GM19239 (cell line): Measurements from ENCODE around the gene FBLN2.
"Not testable (repeated sequence)": the region's sequence is repeated elsewhere in the genome, so short reads cannot be mapped to it uniquely, and the experiment has no call there.

ENCODE experiments used
- DNase-seq: peaks from one replicate; pipeline ENCODE4 v3.0.0; 2011; ENCODE audit warnings: low spot score; ENCODE audit not compliant: insufficient read length
- FAIRE-seq: peaks from 2 replicates; lab custom pipeline; 2011; peaks lifted over from hg19 to GRCh38; lab: Jason Lieb, UNC

The FBLN2 gene

DNA sequence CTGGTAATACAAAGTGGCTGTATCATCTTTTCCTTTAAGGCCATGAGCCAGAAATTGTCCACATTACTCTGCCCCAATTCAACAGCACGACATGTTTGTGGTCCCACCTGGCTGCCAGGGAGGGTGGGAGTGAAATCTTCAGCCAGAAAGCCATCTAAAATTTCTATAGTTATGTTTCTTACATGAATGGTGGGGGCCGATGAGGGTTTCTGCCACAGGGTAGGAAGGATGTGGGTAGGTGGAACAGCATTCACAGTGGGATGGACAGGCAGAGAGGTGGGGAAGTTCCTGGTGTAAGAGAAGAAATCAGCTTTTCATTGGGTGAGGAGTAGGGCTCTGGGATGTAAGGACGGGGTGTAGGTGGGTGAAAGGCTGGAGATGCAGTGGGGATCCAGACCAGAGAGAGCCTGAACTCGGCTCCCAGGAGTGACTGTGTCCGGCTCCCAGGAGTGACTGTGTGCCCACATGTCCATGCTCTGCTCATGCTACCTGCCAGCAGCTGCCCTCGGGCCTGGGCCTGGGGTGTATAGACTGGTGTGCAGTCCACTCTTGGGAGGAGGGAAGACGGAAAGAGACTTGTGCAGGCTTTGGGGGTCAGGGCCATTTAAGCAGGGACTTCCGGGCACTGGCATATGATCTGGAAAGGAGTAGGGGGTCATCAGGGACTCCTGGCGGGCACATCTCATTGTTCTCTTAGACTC, 3.8 kb upstream of the FBLN2 start:
- DNase-seq: no peak
- FAIRE-seq: no peak

DNA sequence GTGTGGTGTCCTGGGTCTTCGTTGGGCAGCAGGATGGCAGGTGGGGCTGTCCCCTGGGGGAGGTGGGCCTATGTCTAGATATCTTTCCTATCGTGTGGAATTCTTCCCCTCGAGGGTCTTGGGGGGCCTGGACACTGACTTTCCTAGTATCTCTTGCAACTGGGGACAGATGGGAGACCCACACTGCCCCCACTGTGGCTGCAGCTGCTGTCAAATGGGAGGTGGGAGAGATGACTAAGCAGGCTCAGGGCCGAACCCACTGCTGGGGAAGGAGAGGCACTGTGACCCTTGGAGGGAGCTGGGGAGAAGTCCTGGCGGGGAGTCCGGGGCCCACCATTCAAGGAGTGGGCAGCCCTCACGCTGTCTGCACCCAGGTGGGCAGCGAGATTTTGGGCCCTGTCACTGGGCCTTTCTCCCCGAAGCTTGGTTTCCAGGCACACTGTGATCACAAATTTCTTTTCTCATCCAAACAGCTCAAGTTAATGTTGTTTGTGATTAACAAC, 2.9 kb upstream of the FBLN2 start:
- DNase-seq: no peak
- FAIRE-seq: no peak

DNA sequence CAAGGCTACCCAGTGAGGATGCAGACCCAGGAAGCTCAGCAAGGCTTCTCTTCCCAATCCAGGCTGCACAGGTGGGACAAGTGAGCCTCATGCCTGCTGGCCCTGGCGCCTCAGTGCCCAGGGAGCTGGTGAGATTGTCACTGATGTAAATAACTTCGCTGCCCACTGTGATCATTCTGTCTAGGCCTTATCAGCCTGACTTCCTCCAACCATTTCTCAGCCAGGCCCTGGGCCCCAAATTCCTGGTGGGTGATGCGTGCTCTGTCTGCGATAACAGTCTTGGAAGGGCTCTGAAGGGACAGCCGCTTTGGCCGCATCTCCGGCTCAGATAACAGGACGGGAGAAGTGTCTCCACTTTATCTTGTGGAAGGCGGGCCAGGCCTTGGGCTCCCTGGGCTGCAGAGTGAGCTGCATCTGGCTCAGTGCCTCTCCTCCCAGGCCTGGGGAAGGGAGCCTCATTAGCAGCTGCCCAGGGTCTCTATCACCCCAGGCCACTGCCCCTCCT, 2.2 kb upstream of the FBLN2 start:
- FAIRE-seq: no peak
- DNase-seq: no peak

DNA sequence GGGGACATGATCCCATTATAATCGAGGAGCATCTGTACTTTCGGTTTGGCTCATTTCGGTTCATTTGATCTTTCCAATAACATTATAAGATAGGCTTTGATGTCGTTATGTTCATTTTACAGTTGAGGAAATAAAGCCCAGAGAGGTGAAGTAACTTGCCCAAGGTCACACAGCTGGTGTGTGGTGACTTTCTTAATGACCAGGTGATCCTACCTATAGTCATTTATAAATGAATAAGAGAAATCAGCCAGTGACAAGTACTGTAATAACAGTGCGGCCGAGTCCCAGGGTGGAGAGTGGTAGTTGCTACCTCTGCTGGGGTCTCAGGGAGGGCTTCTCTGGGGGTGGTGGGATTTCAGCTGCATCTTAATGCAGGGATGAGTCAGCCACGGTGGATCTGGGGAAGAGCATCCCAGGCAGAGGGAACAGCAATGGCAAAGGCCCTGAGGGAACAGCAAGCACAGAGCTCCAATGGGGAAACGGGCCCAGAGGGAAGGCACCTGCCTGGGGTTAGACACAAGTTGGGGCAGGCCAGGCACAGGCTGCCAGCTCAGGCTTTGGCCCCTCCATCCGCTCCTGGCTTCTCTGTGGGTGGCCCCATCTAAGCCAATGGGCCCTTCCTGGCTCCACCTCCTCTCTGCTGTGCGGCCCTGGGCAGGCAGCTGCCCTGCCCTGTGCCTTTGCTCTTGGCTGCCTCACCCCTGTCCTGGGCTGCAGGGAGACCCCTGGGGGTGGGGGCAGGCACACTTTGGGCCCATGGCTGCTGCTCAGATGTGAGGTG, 1.1 kb upstream of the FBLN2 start:
- no peak for FAIRE-seq
- no peak for DNase-seq

DNA sequence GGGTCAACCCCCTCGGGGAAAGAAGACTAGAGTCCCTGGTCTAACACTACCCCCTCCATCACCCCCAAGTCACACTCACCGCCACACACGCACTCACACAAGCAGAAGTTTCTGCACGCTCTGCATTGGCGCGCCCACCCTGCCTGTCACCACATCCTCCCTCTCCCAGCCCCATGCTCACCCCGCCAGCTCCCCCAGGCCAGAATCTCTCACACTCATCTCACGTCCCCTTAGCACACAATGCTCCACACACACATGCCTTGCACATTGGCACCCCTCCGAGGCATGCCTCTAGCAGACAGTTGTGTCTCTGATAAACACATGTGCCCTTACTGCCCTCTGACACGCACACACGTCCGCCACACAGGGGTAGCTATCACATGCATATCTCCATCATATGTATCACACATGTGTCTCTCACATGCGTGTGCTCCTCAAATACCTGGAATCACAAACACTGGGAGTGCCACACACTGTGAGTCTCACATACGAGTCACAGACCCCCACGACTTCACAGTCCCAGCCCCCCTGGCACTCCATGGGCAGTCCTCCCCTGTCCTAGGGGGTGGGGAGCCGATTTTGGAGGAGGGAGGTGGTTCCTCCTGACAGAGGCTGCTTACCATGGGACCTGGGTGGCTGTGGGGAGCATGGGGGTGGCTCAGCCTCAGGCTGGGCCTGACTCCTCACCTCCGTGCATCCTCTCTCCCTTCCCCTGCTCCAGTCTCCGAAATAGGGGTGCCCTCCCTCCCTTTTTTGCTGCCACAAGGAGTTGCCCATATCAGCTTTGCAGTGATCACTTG, 898 bp downstream of the FBLN2 start:
- DNase-seq (no peak), FAIRE-seq (no peak)

DNA sequence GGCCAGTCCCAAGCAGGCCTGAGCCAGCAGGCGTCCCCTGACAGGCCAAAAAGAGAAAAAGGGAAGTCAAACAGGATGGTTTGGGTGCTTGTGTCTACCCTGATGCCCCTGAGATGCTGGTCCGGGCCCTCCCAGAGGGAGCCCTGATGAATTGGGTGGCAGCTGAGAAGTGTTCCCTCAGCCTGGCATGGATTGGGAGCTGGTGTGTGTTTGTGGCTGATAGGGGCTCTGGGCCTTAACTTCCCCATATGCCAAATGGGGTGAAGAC, 1.4 kb downstream of the FBLN2 start:
- DNase-seq (no peak), FAIRE-seq (no peak)

DNA sequence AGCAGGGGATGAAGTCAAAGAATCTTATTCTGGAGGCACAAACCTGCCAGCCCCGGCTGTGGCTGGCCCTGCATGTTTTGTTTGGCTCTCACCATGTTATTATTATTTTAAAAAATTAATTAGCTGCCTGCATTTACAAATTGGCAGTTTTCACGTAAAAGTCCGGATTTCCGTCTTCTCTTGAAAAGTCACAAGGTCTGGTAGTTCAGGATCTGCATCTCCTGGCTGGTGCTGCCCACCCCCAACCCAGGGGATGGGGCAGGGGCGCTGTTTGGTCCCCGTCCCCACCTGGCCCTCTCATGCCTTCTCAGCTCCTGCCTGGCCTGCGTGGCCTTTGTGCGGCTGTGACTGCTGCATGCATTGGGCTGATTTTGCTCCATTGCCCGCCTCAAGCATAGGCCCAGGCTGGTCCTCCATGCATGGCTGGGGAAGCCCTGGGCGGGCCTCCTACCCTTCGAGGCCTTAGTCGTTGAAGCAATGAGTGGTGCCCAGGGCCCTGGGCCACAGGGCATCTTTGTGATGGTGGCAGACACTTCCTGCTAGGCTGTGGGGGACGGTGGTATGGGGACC, 2.0 kb downstream of the FBLN2 start:
- DNase-seq (no peak), FAIRE-seq (no peak)

DNA sequence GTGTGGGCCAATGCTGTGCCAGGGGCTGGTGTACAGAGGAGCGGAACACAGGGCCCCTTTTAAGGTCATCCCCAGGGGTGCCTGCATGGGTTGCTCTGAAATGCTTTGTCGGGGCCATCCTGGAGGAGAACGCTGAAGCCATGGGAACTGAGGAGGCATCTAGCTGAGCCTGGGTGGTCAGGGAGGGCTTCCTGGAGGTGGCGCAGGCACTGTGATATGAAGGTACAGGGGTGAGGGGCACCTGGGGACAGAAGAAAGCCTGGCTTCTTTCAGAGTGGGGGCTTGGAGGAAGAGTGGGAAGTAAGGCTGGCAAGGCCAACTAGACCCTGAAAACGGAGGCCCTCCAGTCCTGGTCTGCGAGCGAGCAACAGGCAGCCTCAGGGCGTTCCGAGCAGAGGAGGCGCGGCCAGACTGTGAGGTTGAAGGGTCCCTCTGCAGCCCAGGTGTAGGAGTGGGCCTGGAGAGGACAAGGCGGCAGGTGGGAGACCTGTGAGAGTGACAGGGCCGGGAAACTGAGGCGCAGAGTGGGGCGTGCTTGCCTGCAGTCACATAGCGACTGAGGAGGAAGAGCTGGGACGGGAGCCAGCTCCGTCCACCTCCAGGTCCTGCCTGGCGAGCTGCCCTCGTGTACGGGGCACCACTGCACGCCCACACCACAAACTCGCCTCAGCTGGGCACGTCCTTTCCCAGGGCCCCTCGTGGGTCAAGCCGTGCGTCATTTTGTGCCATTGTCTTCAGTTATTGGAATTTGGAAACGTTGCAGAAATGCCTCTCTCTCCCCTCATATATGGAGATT, 4.1 kb downstream of the FBLN2 start:
- no peak for FAIRE-seq

DNA sequence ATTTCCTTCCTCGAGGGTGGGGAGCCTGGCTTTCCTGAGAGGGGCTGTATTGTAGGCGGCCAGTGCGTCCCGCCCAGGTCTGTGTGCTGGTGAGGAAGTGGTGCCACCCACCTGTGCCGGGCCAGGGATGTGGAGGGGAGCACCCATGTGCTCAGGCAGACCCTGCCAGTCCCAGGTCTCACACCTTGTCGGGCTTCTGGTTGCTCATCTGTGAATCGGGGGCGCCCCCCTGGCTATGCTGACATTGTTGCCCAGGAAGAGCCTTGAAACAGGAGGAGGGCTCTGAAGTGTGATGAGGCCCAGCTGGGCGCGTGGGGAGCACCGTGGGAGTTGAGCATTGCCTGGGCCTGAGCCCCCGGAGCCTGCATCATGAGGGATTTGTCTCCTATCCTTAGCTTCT, 4.8 kb downstream of the FBLN2 start:
- DNase-seq: no peak
- FAIRE-seq: no peak

More for the DNA sequence above, 4.1 kb downstream of the FBLN2 start:
- DNase-seq: no peak

DNA sequence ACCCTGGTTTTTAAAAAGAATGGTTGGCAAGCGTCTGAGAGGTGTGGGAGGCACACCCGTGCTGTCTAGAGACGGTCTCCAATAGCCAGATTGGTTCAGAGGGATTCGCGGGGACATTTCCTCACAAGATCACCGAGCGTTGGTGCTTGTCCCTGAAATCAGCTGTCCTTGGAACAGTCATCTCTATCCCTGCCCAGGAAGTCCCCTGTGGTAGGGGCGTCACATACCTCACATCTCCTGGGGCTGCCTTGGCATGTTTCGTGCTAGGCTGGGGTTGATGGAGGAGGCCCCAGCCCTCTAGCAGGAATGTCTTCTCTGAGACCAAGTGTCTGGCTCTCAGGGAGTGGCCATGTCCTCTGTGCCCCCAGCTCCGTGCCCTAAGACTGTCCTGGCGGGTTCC, 6.8 kb downstream of the FBLN2 start:
- FAIRE-seq: no peak

DNA sequence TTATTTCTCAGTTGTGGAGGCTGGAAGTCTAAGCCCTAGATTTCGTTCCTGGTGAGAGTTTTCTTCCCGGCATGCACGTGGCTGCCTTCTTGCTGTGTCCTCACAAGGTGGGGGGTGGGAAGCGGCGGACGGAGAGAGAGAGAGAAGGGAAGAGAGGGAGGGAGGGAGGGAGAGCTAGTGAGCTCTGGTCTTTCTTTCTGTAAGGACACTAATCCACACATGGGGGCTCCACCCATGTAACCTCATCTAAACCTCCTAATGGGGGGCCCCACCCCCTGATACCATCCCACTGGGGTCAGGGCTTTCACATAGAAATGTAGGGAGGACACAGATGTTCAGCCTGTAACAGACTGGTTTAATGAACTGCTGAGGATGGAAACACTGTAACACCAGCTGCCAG, 7.3 kb downstream of the FBLN2 start:
- FAIRE-seq: no peak
- DNase-seq: no peak

More for the DNA sequence above, 6.8 kb downstream of the FBLN2 start:
- no peak for DNase-seq

DNA sequence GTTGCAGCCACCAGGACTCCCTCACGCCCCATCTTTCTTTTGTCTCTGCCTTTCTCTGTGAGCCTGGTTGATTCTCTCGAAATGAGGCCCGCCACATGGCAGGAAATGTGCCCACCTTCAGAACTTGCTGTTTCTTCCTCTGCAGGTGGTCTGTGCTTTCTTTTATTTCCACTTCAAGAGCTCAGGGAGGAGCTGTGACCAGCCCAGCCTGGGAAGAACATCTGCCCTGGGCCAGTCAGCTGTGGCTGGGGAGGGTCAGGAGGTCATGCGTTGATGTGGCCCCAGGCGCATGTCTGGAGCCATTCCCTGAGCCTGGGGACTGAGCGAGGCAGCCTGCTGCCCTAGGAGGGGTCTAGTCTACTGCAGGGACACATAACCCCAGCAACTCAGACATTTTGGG, 8.0 kb downstream of the FBLN2 start:
- no peak for DNase-seq
- FAIRE-seq: no peak

DNA sequence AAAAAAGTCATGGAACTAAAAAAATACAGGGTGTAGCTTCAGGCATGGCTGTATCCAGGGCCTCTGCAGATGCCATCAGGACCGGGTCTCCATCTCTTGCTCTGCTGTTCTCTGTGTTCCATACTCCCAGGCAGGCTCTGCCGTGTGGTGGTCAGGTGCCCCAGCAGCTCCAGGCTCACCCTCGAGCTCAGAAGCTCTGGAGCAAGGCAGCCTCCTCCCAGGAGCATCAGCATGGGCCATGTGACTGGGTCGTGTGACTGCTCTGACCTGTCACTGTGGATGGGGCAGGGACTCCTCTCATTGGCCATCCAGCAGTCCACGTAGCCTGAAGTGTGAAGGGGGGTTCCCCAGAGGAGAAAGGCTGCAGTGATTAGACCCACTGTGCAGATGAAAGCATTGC, 8.5 kb downstream of the FBLN2 start:
- no peak for FAIRE-seq
- DNase-seq: no peak

DNA sequence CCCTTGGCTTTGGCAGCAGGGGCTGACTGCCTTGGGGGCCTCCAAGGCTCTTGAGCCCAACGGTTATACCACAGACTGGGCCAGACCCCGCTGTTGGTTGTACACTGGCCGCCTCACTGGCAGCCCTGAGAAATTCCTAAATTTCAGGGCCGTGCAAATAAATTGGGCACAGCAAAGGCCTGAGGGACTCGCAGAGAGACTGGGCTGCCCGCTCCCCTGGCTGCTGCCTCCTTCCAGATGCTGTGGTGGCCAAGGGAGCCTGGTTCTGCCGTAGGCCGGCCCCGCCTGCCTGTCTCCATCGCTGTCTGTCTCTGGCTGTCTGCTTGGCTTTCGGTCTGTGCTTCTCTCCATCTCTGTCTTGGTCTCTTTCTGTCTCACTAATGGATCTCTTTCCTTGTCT, 9.0 kb downstream of the FBLN2 start:
- no peak for FAIRE-seq
- no peak for DNase-seq

DNA sequence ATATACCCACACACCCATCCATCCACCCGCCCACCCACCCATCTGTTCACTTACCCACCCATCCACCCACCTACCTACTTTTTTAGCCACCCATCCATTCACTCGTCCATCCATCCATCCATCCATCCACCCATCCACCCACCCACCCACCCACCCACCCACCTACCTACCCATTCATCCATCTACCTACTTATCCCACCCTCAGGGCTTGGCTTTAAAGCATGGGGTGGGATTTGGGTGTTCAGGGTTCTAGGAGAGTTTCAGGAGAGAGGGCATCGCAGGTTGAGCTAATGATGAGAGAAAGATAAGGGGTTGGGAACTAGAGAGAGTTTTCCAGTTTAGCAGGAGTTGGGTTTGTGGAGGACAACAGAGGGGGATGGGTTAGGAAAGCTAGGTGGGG, 9.7 kb downstream of the FBLN2 start:
- FAIRE-seq: no peak
- no peak for DNase-seq

DNA sequence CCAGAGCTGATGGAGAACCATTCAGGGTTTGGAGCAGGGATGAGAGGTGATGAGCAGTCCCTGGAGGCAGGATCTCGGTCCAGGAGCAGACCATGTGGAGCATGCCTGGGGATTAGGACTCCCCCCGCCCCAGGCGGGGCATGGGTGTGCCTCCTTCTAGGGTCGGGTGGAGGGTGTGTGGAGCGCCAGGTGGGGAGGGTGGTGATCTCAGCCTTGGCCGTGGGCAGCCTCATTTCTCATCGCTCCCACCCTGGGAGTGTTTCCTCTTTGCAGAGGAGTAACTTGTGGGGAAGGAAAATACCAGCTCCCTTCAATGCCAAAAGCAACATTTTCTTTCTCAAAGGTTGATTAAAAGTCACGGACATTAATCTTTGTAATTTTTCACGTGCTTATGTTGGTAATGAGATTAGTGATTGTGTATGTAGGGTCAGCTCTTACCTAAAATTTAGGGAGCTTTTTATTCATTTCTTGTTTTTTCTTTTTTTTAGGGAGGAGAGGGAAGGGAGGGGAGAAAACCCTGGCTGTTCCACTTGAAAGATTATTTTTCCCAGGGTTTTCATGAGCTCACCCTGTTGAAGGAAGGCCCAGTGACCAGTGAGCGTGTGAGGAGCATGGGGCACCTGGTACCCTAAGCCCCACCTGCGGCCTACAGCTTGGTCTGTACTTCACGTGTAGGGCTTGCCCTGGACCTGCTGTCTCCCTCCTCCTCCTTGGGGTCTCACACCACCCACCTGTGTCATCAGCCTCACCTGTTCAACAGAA, 11.0 kb downstream of the FBLN2 start:
- DNase-seq (no peak), FAIRE-seq (no peak)

DNA sequence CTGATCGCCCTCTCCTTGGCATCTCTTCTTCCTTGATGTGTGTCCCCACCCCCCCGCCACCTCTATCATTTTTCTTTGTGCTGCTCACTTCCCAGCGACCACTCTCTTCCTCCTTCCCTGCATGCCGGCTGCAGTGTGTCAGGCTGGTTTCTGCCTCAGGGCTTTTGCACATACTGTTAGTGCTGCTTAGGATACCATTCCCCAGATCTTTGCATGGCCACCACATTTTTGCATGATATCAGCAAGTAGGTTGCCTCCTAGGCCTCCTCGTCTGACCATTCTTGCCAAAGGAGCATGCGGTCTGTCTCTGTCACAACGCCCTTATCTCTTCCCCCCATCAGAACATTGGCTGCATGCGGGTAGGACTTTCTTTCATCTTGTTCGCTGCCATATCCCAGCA, 12.5 kb downstream of the FBLN2 start:
- FAIRE-seq (no peak), DNase-seq (no peak)

DNA sequence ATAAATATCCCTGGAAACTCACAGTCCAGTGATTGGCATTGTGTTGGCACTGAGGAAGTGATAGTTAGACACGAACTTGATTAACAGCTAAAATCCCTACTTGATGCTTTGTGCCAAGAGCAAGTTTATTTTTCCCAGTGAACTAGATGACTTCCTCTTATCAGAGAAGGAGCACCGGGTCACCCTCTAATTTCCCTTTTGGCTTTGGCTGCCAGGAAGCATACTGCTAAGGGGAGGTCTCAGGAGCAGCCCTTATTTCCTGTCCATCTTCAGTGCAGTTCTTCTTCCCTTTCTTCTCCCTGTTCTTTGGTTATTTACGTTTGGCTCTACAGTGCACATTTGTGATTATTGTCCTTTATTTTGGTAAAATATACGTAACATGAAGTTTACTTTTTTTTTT, 13.0 kb downstream of the FBLN2 start:
- no peak for FAIRE-seq
- DNase-seq: no peak

DNA sequence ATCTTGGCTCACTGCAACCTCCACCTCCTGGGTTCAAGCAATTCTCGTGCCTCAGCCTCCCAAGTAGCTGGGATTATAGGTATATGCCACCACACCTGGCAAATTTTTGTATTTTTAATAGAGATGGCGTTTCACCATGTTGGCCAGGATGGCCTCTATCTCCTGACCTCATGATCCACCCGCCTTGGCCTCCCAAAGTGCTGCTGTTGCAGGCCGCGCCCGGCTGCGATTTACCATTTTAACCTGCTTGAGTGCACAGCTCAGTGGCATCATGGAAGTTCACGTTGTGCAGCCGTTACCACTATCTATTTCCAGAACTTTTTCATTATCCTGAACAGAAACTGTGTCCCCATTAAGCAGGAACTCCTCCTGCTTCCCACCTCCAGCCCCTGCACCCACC, 13.5 kb downstream of the FBLN2 start:
- DNase-seq, FAIRE-seq: not testable (repeated sequence)
